ENCODE data around the gene MARCHF10. TPM values are rescaled to one million over a fixed set of nuclear protein-coding genes. Genes with fewer than 3 reads are reported as not detected.

MARCHF10 gene
- total RNA-seq, 2 experiments from 2014 or later = not detected

DNA sequence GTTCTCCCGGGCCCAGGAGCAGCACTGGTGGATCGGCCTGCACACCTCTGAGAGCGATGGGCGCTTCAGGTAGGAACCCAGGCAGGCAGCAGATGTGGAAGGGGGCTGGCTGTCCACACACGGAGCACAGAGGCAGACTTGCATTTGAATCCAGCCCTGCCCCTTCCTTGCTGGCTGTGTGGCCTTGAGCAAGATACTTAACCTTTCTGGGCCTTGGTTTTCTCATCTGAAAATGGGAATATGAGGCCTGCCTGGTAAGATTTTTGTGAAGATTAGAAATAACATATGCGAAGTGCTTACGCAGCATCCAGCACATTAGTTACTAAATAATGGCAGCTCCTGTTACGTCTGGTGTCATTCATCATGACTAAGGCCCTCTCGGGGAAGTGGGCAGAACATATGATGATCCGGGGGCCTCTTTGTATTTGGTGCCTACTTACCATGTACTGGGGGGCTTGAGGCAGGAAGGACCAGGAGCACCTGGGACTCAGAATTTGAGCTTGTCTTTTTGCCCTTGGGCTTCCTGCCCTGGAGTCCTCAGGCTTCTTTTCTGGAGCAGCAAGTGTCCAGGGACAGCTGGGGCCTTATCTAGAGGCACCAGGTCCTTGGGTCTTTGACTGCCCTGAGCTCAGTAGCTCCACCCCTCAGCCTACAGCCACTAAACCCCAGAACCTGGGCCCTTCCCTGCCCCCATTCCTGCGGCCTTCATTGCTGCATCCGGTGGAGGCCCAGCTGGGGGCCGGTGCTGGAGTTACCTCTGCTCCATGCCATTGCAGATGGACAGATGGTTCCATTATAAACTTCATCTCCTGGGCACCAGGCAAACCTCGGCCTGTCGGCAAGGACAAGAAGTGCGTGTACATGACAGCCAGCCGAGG, 126.8 kb downstream of the MARCHF10 start:
- H3K4me3 Mint-ChIP-seq = no peak overlapping the region
- no peak overlapping the region for H3K27ac Mint-ChIP-seq
- TF ChIP-seq, protein P1, sequence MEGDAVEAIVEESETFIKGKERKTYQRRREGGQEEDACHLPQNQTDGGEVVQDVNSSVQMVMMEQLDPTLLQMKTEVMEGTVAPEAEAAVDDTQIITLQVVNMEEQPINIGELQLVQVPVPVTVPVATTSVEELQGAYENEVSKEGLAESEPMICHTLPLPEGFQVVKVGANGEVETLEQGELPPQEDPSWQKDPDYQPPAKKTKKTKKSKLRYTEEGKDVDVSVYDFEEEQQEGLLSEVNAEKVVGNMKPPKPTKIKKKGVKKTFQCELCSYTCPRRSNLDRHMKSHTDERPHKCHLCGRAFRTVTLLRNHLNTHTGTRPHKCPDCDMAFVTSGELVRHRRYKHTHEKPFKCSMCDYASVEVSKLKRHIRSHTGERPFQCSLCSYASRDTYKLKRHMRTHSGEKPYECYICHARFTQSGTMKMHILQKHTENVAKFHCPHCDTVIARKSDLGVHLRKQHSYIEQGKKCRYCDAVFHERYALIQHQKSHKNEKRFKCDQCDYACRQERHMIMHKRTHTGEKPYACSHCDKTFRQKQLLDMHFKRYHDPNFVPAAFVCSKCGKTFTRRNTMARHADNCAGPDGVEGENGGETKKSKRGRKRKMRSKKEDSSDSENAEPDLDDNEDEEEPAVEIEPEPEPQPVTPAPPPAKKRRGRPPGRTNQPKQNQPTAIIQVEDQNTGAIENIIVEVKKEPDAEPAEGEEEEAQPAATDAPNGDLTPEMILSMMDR (IDR thresholded peaks at IDR 0.05) = no peak
- Histone ChIP-seq H3K36me3 (ENCODE audit: insufficient read depth, low read length) (no peaks in the 10 kb centered on the region), H3K27me3 (ENCODE audit: control insufficient read depth in 1 of 2, insufficient read depth in 2 of 2, low read length in 2 of 2) (no peaks in the 10 kb centered on the region), H3K4me1 (ENCODE audit: insufficient read depth, low read length) (no peaks in the 10 kb centered on the region), H3K27ac (ENCODE audit: low read depth in 1 of 2, low read length in 2 of 2) (no peak overlapping the region), H3K9me3 (ENCODE audit: control insufficient read depth in 1 of 2, insufficient read depth in 1 of 2, low read length in 2 of 2) (no peaks in the 10 kb centered on the region), H3K4me3 (ENCODE audit: low read length) (no peak overlapping the region)
- DNase-seq = no peak
- no peaks in the 10 kb centered on the region for H3K36me3 Mint-ChIP-seq (ENCODE audit: low read depth)
- intact Hi-C loops (cut with DNase I, micrococcal nuclease) = no loop called here
- no peaks in the 10 kb centered on the region for H3K27me3 Mint-ChIP-seq
- no peaks in the 10 kb centered on the region for H3K4me1 Mint-ChIP-seq (ENCODE audit: low read depth)
- H3K9me3 Mint-ChIP-seq = no peaks in the 10 kb centered on the region
- POLR2A ChIA-PET = no interaction called here
- CTCF ChIA-PET = no interaction called here
- ATAC-seq (ENCODE audit: poor library complexity) = no peak

DNA sequence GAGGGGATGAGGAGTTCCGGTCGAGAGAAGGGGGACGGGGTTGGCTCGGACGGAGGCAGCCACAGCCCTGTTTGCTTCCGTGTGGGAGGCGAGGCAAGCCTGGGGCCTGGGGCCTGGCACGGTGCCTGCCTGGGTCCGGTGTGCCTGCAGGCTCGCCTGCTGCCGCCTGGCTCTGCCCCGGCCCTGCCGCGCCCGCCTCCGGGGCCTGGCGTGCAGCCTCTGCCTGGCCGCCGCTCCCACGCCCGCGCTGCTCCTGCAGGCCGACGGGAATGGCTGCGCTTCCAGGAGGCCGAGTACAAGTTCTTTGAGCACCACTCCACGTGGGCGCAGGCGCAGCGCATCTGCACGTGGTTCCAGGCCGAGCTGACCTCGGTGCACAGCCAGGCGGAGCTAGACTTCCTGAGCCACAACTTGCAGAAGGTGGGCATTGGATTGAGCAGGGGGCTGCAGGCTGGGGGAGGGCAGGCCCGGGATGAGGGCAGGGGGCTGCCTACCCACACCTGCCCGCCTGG, 127.5 kb downstream of the MARCHF10 start:
- no peak for DNase-seq
- no peaks in the 10 kb centered on the region for H3K27me3 Mint-ChIP-seq
- no peak overlapping the region for H3K4me3 Mint-ChIP-seq

DNA sequence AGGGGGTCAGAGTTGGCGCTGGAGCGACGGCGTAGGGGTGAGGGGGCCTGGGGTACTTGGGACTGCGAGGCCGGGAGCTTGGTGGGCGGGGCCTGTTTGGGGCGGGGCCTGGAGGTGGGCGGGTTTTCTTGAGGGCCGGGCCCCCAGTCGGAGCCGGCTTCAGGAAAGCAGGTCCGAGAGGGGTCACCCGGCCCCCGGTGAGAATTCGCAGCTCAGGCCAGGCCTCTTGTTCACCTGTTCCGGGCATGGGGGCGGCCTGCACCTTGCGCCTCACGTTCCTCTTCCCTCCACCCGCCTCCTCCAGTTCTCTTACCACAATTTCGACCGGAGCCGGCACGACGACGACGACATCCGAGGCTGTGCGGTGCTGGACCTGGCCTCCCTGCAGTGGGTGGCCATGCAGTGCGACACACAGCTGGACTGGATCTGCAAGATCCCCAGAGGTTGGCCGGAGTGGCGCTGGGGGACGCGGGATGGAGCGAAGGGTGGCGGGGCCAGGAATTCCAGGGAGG, 128.2 kb downstream of the MARCHF10 start:
- no peaks in the 10 kb centered on the region for H3K36me3 Mint-ChIP-seq (ENCODE audit: low read depth)
- ATAC-seq (ENCODE audit: poor library complexity) (no peak), DNase-seq (peak in 1 of 14 experiments; percentile 11)
- Histone ChIP-seq H3K4me1 (ENCODE audit: insufficient read depth, low read length) (no peaks in the 10 kb centered on the region), H3K27ac (ENCODE audit: low read depth in 1 of 2, low read length in 2 of 2) (no peak overlapping the region), H3K9me3 (ENCODE audit: control insufficient read depth in 1 of 2, insufficient read depth in 1 of 2, low read length in 2 of 2) (no peaks in the 10 kb centered on the region), H3K27me3 (ENCODE audit: control insufficient read depth in 1 of 2, insufficient read depth in 2 of 2, low read length in 2 of 2) (no peaks in the 10 kb centered on the region), H3K36me3 (ENCODE audit: insufficient read depth, low read length) (no peaks in the 10 kb centered on the region), H3K4me3 (ENCODE audit: low read length) (no peak overlapping the region)
- no peak overlapping the region for H3K4me3 Mint-ChIP-seq
- no peaks in the 10 kb centered on the region for H3K4me1 Mint-ChIP-seq (ENCODE audit: low read depth)
- no peaks in the 10 kb centered on the region for H3K27me3 Mint-ChIP-seq
- POLR2A ChIA-PET = no interaction called here
- intact Hi-C loops (cut with DNase I, micrococcal nuclease) = no loop called here
- CTCF ChIA-PET = no interaction called here
- no peaks in the 10 kb centered on the region for H3K9me3 Mint-ChIP-seq
- no peak overlapping the region for H3K27ac Mint-ChIP-seq
- TF ChIP-seq, protein P1 (IDR thresholded peaks at IDR 0.05) = no peak

More for the DNA sequence above, 127.5 kb downstream of the MARCHF10 start:
- ChIA-PET POLR2A (no interaction called here), CTCF (no interaction called here)
- no peak for ATAC-seq (ENCODE audit: poor library complexity)
- Histone ChIP-seq H3K4me3 (ENCODE audit: low read length) (no peak overlapping the region), H3K9me3 (ENCODE audit: control insufficient read depth in 1 of 2, insufficient read depth in 1 of 2, low read length in 2 of 2) (no peaks in the 10 kb centered on the region), H3K36me3 (ENCODE audit: insufficient read depth, low read length) (no peaks in the 10 kb centered on the region), H3K27ac (ENCODE audit: low read depth in 1 of 2, low read length in 2 of 2) (no peak overlapping the region), H3K4me1 (ENCODE audit: insufficient read depth, low read length) (no peaks in the 10 kb centered on the region), H3K27me3 (ENCODE audit: control insufficient read depth in 1 of 2, insufficient read depth in 2 of 2, low read length in 2 of 2) (no peaks in the 10 kb centered on the region)
- no peaks in the 10 kb centered on the region for H3K9me3 Mint-ChIP-seq
- H3K27ac Mint-ChIP-seq = no peak overlapping the region
- intact Hi-C loops (cut with DNase I, micrococcal nuclease) = no loop called here
- no peaks in the 10 kb centered on the region for H3K36me3 Mint-ChIP-seq (ENCODE audit: low read depth)
- TF ChIP-seq, protein P1 (IDR thresholded peaks at IDR 0.05) = no peak
- no peaks in the 10 kb centered on the region for H3K4me1 Mint-ChIP-seq (ENCODE audit: low read depth)
